ENCODE results near the gene WRNIP1.
"Not testable (repeated sequence)": the region's sequence is repeated elsewhere in the genome, so short reads cannot be mapped to it uniquely, and the experiment has no call there.

The WRNIP1 gene

GRCh38 chr6:2741756-2742155, 23.4 kb upstream of the WRNIP1 start:
- DNase-seq, result no peak

DNA sequence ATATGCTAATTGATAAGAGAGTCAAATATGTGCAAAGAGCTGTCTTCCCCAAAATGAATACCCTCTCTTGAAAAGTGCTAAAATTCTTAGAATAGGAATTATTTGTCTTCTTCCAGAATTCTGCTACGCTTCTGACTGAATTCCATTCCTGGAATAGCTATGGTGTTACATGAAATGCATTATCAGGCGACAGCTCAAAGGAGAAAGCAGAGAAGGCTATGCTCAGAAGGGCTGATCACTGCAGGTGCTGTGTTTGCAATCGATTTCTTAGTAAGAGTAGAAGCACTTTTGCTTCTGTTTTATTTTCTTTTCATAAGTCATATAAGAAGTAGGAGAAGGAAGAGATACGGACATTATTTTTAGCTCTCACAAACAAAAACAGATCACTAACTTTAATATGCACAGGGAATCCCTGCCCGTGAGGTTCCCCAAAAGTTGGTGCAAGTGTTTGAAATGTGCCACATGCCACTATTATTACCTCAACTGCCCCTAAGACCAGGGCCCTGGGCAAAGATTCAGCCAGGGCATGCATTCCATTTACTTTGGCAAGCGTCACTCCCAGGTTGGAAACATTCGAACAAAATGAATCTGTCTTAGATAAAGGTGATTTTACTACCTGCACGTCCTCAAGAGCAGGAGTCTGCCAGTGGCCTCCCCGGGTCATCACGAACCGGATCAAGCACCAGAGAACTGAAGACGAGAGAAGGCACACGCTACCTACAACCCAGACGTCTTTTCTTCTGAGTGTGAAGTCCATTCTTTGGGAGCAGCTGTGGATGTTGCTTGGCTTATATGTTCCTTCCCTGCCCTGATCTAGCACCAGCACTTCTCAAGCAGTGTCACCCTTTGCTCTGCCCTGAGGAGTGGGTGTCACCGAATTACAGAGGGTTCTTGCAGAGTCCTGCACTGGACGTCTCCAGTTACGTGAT, 21.6 kb upstream of the WRNIP1 start:
- no peak for DNase-seq

GRCh38 chr6:2744209-2744771, 20.9 kb upstream of the WRNIP1 start:
- DNase-seq, result no peak

DNA sequence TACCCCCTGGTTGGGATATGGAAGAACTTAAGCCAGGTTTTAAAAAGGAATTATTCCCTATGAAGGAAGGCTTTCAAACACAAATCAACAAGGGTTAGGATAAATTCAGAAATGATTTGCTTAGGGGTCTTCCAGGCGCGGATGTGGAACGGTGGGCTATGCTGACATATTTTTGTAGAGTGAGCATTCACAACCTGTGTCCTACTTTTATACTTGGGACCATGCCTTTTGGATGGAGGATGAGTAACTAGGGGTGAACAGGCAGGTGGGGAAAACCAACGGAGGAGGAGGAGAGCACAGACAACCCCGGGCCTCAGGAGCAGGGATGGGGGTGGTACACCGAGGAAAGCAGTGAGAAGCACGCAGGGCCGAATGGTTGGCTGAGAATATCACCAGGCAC, 20.4 kb upstream of the WRNIP1 start:
- no peak for DNase-seq

DNA sequence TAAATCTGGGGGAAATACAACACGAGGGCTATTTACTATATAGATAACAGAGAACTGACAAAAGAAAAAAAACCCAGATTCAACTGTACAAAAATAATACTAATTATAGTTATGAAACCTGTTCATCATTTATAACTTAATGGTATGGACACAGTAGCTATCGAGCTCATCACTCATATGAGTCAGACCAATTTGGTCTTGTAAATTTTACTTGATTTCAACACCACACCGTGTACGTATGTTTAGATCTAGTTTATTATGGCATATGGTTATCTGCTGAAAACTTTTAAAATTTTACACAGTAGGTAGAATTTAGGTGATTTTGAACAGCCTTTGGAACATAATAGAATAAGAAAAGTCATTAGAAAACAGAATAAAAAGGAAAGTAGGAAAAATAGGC, 19.9 kb upstream of the WRNIP1 start:
- DNase-seq, result no peak

DNA sequence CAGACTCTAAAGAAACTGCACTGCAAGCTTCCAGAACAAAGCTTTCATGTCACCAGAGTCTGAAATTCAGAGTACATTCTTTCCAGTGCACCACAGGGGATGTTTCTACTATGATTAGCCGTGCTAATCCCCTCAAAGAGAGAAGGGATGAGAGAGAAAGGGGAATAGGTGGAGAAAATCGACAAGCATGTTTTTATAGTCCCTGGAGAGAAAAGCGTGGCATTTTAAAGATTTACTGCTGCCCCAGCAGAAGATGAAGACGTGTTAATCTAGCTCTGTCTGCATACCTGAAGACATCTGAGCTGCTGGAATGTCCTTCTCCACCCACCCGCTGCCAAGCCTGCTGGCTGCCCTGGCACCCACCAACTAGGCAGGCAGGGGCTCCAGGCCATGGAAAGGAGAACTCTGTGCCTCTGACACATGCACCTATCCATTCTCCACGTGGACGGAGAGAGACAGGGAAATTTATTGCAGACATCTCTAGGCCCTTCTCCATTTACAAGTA, 18.6 kb upstream of the WRNIP1 start:
- no peak for DNase-seq

- DNase-seq, result no peak
Measured at GRCh38 chr6:2748183-2748582, 17.0 kb upstream of the WRNIP1 start.

DNA sequence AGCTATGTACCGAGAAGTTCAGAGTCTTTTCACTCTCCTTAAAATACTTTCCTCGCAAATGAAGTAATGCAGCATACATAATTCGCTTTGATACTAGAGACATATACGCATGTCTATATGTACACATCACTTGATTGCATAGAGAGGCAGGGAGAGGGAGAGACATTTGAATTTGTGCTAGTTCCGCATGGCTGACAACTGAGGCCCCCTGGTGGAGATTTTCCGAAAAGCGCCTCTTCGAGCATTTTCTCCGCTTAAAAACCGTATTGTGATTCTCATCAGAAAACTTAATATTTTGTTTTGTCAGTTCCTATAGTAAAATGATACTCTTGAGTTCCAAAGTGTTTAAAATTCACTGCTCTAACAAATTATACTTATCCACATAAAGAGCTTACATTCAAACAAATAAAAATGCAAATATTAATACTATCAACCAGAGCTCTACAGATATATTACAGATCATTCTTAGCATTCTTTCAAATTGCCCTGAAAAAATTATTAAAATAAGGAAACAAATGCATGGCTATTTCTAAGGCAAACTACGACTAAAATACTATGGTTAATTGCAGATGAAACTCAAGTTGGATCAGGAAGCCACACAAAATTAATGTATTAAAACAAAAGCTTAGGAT, 15.1 kb upstream of the WRNIP1 start:
- DNase-seq, result no peak

DNA sequence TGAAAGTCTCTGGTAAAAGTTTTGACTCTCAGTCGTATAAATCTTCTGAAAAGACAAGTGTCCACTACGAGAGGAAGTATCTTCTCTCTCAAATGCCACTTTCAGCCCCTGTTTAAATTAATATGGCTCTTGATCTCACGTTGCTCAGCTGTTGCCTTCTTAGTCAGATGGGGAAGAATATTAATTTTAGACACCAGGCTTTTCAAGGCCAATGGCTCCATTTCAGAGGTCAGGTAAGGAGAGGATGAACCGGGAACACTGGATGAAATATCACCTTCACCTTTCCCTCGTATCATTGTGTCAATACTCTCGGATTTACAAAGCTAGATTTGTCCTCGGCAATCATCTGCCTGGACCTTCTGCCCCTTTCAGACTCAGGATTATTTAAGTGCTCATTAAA, 14.4 kb upstream of the WRNIP1 start, which contains the start of gene MYLK4:
Gene MYLK4 (minus strand): TSS at position 91 of the 400 bp plus-strand sequence. CDS start 1,628 bp downstream, outside the sequence.
- DNase-seq, result no peak

- DNase-seq, result no peak
Measured at GRCh38 chr6:2751871-2752270, 13.3 kb upstream of the WRNIP1 start.

GRCh38 chr6:2752477-2753109, 12.6 kb upstream of the WRNIP1 start:
- DNase-seq, result no peak

DNA sequence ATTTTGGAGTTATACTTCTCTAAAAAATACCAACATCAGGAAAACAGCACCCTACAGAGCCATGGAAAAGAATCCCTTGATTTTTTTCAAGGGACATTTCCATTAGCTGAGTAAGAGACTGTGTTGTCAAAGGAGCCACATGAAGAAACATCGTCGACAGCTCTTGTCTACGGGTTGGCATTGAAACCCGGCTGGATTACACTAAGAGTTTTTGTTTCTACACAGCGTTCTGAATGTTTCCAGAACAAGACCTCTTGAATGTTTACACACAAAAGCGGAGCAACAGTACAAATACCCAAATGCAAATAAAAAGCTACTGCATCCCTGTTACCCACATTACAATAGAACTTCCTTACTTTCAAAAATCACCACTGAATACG, 12.1 kb upstream of the WRNIP1 start:
- DNase-seq, result no peak

- DNase-seq, result no peak
Measured at GRCh38 chr6:2753743-2754142, 11.4 kb upstream of the WRNIP1 start.

DNA sequence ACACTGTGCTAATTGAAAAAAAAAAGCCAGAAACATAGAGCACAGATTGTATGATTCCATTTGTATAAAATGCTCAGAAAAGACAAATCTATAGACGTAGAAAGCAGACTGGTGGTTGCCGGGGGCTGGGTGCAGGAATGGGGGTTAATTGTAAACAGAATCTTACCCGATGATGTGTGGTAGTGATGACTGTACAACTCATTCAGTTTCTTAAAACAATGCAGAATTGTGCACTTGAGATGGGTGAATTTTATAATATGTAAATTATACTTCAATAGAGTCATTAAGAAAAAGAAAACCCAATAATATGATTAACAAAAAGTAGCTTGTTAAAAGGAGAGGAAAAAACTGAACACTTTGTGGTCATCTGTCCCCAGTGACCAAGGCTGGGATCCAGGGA, 10.8 kb upstream of the WRNIP1 start:
- no peak for DNase-seq

- DNase-seq, result no peak
Measured at GRCh38 chr6:2754911-2755310, 10.3 kb upstream of the WRNIP1 start.

- DNase-seq, result no peak
Measured at GRCh38 chr6:2755456-2755855, 9.7 kb upstream of the WRNIP1 start.

DNA sequence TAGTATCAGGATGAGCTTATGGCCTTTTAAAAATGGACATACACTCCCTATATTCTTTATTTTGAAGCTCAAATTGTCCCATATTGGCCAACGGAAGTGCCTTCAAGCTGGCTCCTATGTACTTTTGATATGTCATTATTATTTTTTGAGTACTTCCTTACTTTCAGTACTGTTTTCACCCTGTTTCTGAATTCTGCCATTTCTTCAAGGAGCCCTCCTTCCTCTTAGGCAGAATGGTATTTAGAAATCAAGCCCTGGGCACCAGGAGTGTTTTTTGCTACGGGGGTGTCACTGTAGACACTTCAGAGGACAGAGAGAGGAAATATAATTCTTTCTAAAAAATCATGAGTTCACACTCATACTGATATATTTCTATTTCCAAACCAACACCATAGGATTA, 9.0 kb upstream of the WRNIP1 start:
- DNase-seq, result no peak

DNA sequence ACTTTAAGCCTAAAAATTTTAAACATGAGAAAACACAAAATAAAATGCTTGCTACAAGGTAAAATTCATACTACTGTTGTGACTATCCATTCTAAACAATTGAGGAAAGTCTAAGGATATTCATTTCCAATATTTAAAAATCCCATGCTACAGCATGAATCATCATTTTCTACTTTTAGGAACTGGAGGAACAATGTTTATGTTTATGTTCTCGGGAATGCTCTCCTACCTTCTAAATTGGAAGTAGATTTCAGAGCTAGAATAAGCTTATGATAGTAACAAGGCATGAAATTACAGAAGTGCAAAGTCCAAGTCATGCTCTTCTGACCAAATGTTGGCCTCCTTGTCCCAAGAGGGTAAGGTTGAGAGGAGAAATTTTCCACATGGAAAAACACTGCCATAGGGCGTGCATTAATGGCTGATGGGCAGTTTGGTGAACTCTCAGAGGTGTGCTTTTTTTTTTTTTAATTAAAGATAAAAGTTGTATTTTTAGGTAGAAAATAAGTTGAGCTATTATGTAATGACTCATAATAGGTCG, 8.4 kb upstream of the WRNIP1 start:
- DNase-seq, result no peak

- no peak for DNase-seq
Measured at GRCh38 chr6:2758980-2759379, 6.2 kb upstream of the WRNIP1 start.

- DNase-seq, result no peak
Measured at GRCh38 chr6:2760882-2761842, 4.0 kb upstream of the WRNIP1 start.

DNA sequence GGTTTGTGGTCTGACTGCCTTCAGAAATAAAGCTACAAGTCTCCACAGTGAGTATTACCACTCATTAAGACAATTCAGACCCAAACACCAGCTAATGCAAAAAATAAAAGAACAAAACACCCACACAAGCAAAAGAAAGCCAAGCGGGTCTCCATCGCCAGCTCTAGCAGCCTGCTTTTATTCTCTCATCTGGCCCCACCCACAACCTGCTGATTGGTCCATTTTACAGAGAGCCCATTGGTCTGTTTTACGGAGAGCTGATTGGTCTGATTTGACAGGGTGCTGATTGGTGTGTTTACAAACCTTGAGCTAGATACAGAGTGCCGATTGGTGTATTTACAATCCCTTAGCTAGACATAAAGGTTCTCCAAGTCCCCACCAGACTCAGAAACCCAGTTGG, 2.3 kb upstream of the WRNIP1 start:
- not testable (repeated sequence) for DNase-seq

DNA sequence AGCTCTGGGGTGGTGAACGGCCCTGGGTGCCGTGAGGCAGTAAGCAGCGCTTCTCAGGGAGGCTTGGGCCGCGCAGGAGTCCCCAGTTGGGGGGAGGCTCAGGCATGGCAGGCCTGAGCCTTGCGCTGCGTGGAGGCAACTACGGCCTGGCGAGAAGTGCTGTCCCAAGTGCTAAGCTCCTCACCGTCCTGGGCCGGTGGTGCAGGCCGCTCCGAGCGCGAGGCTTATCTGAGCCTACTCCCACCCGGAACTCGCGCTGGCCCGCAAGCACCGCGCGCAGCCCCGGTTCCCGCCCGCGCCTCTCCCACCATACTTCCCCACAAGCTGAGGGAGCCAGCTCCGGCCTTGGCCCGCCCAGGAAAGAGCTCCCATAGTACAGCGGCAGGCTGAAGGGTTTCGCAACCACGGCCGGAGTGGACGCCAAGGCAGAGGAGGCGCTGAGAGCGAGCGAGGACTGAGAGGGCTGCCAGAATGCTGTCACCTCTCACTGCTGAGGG, 1.8 kb upstream of the WRNIP1 start:
- DNase-seq, result no peak

Data from GF-D8 (cell line).